Measurements from ENCODE around the gene CEACAM18. TPM values are rescaled to one million over a fixed set of nuclear protein-coding genes. Genes with fewer than 3 reads are reported as not detected.

CEACAM18 gene
- total and polyA plus RNA-seq, 2 donors (not counting 3 experiments of a cell fraction or from before 2014, with no cell fraction given): not detected

DNA sequence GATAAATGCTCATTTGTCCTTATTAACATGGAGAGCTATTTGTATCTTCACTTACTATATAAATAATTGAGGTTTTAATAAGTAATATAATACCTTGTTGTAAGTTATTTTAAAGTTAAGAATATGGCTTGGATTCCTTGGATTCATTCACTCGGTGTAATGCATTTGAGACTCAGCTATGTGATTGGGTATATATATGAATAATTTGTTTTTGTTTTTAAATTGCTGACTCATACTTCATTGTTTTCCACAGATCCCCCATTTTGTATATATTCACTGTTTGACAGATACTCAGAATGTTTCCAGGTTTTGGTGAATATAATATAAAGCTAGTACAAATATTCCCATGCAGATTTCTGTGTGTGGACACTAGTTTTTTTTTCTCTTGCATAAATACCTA lies 6.8 kb upstream of the CEACAM18 start:
- no peaks in the 10 kb centered on the region for H3K36me3 ChIP-seq (ENCODE audit: control insufficient read depth in 2 of 2, extremely low read depth in 1 of 2, insufficient read depth in 2 of 2, low read length in 2 of 2)
- ChIA-PET POLR2A (no interaction called here), CTCF (interaction anchor here (0.9 to 10.3 kb wide), 10 partner anchors 9 to 306 kb away, joined by 3 to 414 read pairs (median 6); no protein-coding TSS in a partner anchor)
- no peaks in the 10 kb centered on the region for H4K20me1 ChIP-seq (replicated peaks; ENCODE audit: control insufficient read depth, extremely low read depth, insufficient read depth, low read length)
- H3K27me3 ChIP-seq (ENCODE audit: control insufficient read depth in 2 of 2, insufficient read depth in 2 of 2, low read length in 2 of 2): no peaks in the 10 kb centered on the region
- H3K79me2 ChIP-seq (ENCODE audit: control insufficient read depth, insufficient read depth, low read length): no peaks in the 10 kb centered on the region
- BruUV-seq (replicated peaks): no TSS peak
- dilution Hi-C loops (cut with MboI; ENCODE audit: extremely low pct_ligation_motif_present, low sequenced_read_pairs): no loop called here
- no peak for DNase-seq (ENCODE audit: low read depth, low spot score)
- peaks cover 4% of the 10 kb centered on the region for H3K4me1 ChIP-seq (ENCODE audit: control insufficient read depth, extremely low read depth, insufficient read depth, low read length)
- H3K9me3 ChIP-seq (replicated peaks; ENCODE audit: control insufficient read depth, insufficient read depth, low read length): no peaks in the 10 kb centered on the region
- no peak overlapping the region for H3K4me2 ChIP-seq (ENCODE audit: insufficient read depth, low read length)
- no peaks in the 10 kb centered on the region for H3K9me1 ChIP-seq (replicated peaks; ENCODE audit: control insufficient read depth, extremely low read depth, insufficient read depth, low read length)
- H2AFZ ChIP-seq (ENCODE audit: low read depth, low read length): no peak overlapping the region
- no peak for FAIRE-seq
- no peak for TF ChIP-seq MYC (IDR thresholded peaks at IDR 0.05; ENCODE audit: low read depth, low read length)
- peak; percentile 22 for TF ChIP-seq FOS (IDR thresholded peaks at IDR 0.05; ENCODE audit: borderline replicate concordance, insufficient read depth, low read length)
- intact Hi-C loops (cut with micrococcal nuclease): no loop called here
- no peak overlapping the region for H3K4me3 ChIP-seq (replicated peaks in 1 of 3; ENCODE audit: insufficient read depth in 1 of 3, low read depth in 1 of 3, low read length in 3 of 3)
- no peak overlapping the region for H3K27ac ChIP-seq (ENCODE audit: insufficient read depth, low read depth, low read length)
- H3K9ac ChIP-seq (replicated peaks; ENCODE audit: extremely low read depth, insufficient read depth, low read length): no peak overlapping the region

DNA sequence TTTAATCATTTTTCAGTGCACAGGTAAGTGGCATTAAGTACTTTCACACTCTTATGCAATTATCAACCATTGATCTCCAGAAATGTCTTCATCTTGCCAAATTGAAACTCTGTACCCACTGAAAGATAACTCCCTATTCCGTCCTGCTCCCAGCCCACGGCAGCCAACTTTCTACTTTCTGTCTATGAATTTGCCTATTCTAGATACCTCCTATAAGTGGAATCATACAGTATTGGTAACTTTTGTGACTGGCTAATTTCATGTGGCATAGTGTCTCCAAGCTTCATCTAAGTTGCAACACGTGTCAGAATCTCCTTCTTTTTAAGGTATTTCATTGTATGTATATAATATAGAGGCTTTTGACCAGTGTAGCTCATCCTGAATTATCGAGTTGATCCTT lies 5.7 kb upstream of the CEACAM18 start:
- no peak overlapping the region for H3K4me2 ChIP-seq (ENCODE audit: insufficient read depth, low read length)
- H3K9ac ChIP-seq (replicated peaks; ENCODE audit: extremely low read depth, insufficient read depth, low read length): no peak overlapping the region
- no peaks in the 10 kb centered on the region for H3K79me2 ChIP-seq (ENCODE audit: control insufficient read depth, insufficient read depth, low read length)
- H3K9me1 ChIP-seq (replicated peaks; ENCODE audit: control insufficient read depth, extremely low read depth, insufficient read depth, low read length): no peaks in the 10 kb centered on the region
- H3K27me3 ChIP-seq (ENCODE audit: control insufficient read depth in 2 of 2, insufficient read depth in 2 of 2, low read length in 2 of 2): no peaks in the 10 kb centered on the region
- DNase-seq (ENCODE audit: low read depth, low spot score) (no peak), FAIRE-seq (no peak)
- BruUV-seq (replicated peaks): no TSS peak
- H2AFZ ChIP-seq (ENCODE audit: low read depth, low read length): no peak overlapping the region
- H3K4me3 ChIP-seq (replicated peaks in 1 of 3; ENCODE audit: insufficient read depth in 1 of 3, low read depth in 1 of 3, low read length in 3 of 3): no peak overlapping the region
- dilution Hi-C loops (cut with MboI; ENCODE audit: extremely low pct_ligation_motif_present, low sequenced_read_pairs): no loop called here
- H3K27ac ChIP-seq (ENCODE audit: insufficient read depth, low read depth, low read length): no peak overlapping the region
- H3K4me1 ChIP-seq (ENCODE audit: control insufficient read depth, extremely low read depth, insufficient read depth, low read length): peaks cover 4% of the 10 kb centered on the region
- no peaks in the 10 kb centered on the region for H4K20me1 ChIP-seq (replicated peaks; ENCODE audit: control insufficient read depth, extremely low read depth, insufficient read depth, low read length)
- intact Hi-C loops (cut with micrococcal nuclease): loop anchor here (1.0 to 2.0 kb wide), 5 partner anchors 43 to 306 kb away; no protein-coding TSS in a partner anchor
- ChIA-PET CTCF (interaction anchor here (0.6 to 10.3 kb wide), 17 partner anchors 9 to 307 kb away, joined by 3 to 414 read pairs (median 4); no protein-coding TSS in a partner anchor), POLR2A (no interaction called here)
- TF ChIP-seq POLR2A (IDR thresholded peaks at IDR 0.05; ENCODE audit: low read depth, low read length) (no peak), FOS (IDR thresholded peaks at IDR 0.05; ENCODE audit: borderline replicate concordance, insufficient read depth, low read length) (no peak), JUN (IDR thresholded peaks at IDR 0.05; ENCODE audit: borderline replicate concordance, insufficient read depth, insufficient read length, low read depth) (no peak), MYC (IDR thresholded peaks at IDR 0.05; ENCODE audit: low read depth, low read length) (no peak), EZH2 (IDR thresholded peaks at IDR 0.05; ENCODE audit: borderline replicate concordance, low read depth, low read length, severe bottlenecking) (no peak), POLR2AphosphoS5 (IDR thresholded peaks at IDR 0.05; ENCODE audit: insufficient read depth, low read depth, low read length) (no peak), GATA2 (IDR thresholded peaks at IDR 0.05; ENCODE audit: insufficient read depth, insufficient read length, low read depth, low read length) (no peak)
- TF ChIP-seq, protein P1, sequence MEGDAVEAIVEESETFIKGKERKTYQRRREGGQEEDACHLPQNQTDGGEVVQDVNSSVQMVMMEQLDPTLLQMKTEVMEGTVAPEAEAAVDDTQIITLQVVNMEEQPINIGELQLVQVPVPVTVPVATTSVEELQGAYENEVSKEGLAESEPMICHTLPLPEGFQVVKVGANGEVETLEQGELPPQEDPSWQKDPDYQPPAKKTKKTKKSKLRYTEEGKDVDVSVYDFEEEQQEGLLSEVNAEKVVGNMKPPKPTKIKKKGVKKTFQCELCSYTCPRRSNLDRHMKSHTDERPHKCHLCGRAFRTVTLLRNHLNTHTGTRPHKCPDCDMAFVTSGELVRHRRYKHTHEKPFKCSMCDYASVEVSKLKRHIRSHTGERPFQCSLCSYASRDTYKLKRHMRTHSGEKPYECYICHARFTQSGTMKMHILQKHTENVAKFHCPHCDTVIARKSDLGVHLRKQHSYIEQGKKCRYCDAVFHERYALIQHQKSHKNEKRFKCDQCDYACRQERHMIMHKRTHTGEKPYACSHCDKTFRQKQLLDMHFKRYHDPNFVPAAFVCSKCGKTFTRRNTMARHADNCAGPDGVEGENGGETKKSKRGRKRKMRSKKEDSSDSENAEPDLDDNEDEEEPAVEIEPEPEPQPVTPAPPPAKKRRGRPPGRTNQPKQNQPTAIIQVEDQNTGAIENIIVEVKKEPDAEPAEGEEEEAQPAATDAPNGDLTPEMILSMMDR (IDR thresholded peaks at IDR 0.05; ENCODE audit: extremely low read depth in 1 of 2, insufficient read depth in 1 of 2, low read depth in 1 of 2, low read length in 2 of 2): no peak
- TF ChIP-seq, protein P2, sequence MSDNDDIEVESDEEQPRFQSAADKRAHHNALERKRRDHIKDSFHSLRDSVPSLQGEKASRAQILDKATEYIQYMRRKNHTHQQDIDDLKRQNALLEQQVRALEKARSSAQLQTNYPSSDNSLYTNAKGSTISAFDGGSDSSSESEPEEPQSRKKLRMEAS (IDR thresholded peaks at IDR 0.05; ENCODE audit: insufficient read depth, insufficient read length): no peak
- H3K36me3 ChIP-seq (ENCODE audit: control insufficient read depth in 2 of 2, extremely low read depth in 1 of 2, insufficient read depth in 2 of 2, low read length in 2 of 2): no peaks in the 10 kb centered on the region
- no peaks in the 10 kb centered on the region for H3K9me3 ChIP-seq (replicated peaks; ENCODE audit: control insufficient read depth, insufficient read depth, low read length)
